Fibroblast of pulmonary artery (primary cell): ENCODE measurements around the gene PCNX1.

Experiments used
- DNase-seq: peaks from one replicate; pipeline ENCODE4 v3.0.0-alpha.2; 2010; ENCODE audit warnings: low read depth
- H3K4me3 ChIP-seq: replicated peaks from 2 replicates; pipeline ENCODE4 v1.5.1; 2011; ENCODE audit warnings: low read depth, mild to moderate bottlenecking, control low read depth, low read length, moderate library complexity
- TF ChIP-seq, protein P1 (sequence below): IDR thresholded peaks from 2 replicates; pipeline ENCODE4 v1.5.1; 2011; ENCODE audit warnings: mild to moderate bottlenecking, control low read depth, low read length, inconsistent platforms; ENCODE audit errors: missing control alignments

Gene PCNX1

DNA sequence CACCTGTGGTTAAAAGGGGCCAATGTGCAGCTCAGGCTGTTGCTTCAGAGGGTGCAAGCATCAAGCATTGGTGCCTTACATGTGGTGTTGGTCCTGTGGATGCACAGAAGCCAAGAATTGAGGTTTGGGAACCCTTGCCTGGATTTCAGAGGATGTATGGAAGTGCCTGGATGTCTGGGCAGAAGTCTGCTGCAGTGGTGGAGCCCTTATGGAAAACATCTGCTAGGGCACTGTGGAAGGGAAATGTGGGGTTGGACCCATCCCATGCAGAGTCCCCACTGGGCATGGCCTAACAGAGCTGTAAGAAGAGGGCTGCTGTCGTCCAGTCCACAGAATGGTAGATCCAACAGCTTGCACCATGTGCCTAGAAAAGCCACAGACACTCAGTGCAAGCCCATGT, 36.6 kb downstream of the PCNX1 start:
- no peak for DNase-seq
- H3K4me3 ChIP-seq, result no peak overlapping the region
- TF ChIP-seq, protein P1, sequence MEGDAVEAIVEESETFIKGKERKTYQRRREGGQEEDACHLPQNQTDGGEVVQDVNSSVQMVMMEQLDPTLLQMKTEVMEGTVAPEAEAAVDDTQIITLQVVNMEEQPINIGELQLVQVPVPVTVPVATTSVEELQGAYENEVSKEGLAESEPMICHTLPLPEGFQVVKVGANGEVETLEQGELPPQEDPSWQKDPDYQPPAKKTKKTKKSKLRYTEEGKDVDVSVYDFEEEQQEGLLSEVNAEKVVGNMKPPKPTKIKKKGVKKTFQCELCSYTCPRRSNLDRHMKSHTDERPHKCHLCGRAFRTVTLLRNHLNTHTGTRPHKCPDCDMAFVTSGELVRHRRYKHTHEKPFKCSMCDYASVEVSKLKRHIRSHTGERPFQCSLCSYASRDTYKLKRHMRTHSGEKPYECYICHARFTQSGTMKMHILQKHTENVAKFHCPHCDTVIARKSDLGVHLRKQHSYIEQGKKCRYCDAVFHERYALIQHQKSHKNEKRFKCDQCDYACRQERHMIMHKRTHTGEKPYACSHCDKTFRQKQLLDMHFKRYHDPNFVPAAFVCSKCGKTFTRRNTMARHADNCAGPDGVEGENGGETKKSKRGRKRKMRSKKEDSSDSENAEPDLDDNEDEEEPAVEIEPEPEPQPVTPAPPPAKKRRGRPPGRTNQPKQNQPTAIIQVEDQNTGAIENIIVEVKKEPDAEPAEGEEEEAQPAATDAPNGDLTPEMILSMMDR, result no peak

DNA sequence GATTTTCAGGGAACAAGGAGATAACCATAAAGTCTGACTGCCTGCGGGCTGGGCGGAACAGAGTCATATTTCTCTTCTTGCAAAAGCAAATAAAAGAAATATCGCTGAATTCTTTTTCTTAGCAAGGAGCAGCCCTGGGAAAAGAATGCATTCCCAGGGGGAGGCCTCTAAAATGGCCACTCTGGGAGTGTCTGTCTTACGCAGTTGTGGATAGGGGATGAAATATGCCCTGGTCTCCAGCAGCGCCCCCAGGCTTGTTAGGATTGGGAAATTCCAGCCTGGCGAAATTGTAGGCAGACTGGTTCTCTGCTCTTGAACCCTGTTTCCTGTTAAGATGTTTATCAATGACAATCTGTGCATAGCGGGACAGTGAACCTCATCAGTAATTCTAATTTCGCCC, 40.5 kb downstream of the PCNX1 start:
- no peak for DNase-seq
- TF ChIP-seq, protein P1, result no peak
- H3K4me3 ChIP-seq, result no peak overlapping the region

- TF ChIP-seq, protein P1, result no peak
- DNase-seq, result no peak
- no peak overlapping the region for H3K4me3 ChIP-seq
Observed at GRCh38 chr14:70952485-70952884, 45.2 kb downstream of the PCNX1 start.

DNA sequence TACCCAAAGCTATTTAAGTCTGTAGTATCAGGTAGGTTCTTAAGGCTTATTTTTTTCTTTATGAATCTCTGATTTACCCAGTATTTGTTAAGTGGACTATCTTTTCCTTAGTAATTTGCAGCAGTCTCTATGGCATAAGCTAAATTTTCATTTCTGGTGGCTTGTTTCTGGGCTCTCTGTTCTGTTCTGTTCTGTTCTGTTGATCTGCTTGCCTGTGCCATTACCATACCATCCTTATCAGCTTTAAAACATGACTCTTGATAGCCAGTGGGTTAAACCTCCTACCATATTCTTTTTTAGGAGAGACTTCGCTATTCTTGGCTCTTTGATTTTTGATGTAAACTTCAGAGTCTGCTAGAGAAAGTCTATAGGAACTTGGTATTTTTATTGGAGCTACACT, 46.8 kb downstream of the PCNX1 start:
- no peak overlapping the region for H3K4me3 ChIP-seq
- TF ChIP-seq, protein P1, result no peak
- DNase-seq, result no peak

DNA sequence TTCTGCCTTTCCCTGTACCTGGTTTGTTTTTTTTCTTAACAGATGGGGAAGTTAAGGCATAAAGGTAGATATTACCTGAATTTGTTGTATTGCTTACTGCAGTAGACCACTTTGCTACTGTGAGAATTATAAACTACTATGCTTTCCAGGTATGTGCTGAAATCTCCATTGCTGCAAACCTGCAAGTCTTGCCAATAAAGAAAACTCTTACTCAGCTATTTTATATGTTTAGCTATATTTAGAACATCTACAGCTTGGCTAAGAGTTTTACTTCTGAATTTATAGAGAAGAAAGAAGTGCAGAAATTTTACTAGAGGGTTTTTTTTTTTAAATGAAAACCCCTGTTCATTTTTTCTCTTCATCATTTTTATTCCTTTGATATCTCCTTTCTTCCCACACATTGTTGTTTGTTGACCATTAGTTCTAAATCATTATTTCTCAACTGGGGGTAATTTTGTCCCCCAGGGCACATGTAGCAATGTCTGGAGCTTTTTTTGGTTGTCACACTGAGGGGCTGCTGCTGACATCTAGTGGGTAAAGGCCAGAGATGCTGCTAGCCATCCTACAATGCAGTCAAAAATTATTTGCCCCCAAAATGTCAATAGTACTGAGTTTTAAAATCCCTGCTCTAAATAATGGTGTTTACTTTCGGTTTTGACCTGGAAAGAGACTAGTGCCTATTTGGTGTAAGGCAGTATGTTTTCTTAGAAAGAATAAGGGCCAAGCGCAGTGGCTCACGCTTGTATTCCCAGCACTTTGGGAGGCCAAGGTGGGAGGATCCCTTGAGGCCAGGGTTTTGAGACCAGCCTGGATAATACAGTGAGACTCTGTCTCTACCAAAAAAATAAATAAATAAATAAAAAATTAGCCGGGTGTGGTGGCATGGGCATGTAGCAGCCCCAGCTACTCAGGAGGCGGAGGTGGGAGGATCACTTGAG, 48.6 kb downstream of the PCNX1 start:
- TF ChIP-seq, protein P1, result peak; percentile 76
- H3K4me3 ChIP-seq, result no peak overlapping the region
- peak; percentile 58 for DNase-seq

DNA sequence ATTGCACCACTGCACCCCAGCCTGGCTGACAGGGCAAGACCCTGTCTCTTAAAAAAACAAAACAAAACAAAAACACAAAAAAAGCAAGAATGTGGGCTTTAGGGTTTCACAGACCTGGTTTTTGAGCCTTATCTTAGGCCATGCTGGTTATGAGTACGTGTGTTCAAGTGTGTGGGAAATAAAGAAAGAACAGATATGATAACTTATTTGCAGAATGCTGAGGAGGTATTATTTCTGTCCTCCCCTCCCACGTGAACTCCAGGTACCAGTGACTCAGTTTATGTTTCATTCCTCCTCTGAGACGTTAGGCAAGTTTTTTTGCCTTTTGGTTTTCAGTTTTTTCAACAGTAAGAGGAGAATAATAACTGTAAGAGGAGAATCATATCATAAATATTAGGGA, 49.3 kb downstream of the PCNX1 start:
- no peak overlapping the region for H3K4me3 ChIP-seq
- no peak for DNase-seq
- TF ChIP-seq, protein P1, result no peak

DNA sequence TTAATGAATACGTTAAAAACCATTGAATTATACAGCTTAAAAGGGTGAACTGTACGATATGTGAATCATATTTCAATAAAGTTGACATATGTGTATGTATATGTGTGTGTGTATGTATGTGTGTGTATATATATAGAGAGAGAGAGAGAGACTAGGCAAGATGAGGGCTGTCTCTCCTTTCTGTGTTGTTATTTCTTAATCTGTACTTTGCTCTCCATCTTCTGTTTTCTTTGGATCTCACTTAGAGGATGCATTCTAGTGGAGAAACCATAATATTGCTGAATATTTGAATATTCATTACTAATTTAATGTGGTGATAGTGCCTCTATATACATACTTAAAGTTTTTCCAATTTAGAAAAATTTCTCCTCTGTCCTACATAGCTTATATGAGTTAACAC, 50.5 kb downstream of the PCNX1 start:
- no peak for DNase-seq
- TF ChIP-seq, protein P1, result no peak

More for the DNA sequence above, 50.5 kb downstream of the PCNX1 start:
- H3K4me3 ChIP-seq, result no peak overlapping the region
